Endodermal cell (in vitro differentiated cells): Measurements from ENCODE around the gene MUC6. TPM values are rescaled to one million over a fixed set of nuclear protein-coding genes. Genes with fewer than 3 reads are reported as not detected.

Experiments used
- DNase-seq: peaks from one replicate; pipeline ENCODE4 v3.0.0-alpha.2; 2017
- H3K27ac ChIP-seq: 2 replicates; pipeline ENCODE4 v1.5.1; 2013; ENCODE audit warnings: mild to moderate bottlenecking, low read depth, low read length, moderate library complexity
- H3K27me3 ChIP-seq: 2 replicates; pipeline ENCODE4 v1.6.1; 2013; ENCODE audit warnings: mild to moderate bottlenecking, low read length, moderate library complexity; ENCODE audit not compliant: insufficient read depth, control insufficient read depth, poor library complexity, severe bottlenecking
- H3K36me3 ChIP-seq: 2 replicates; pipeline ENCODE4 v1.7.0; 2013; ENCODE audit warnings: mild to moderate bottlenecking, low read length, moderate library complexity; ENCODE audit not compliant: control insufficient read depth, insufficient read depth
- H3K4me1 ChIP-seq: one replicate; pipeline ENCODE4 v1.7.0; 2013; ENCODE audit warnings: low read length; ENCODE audit not compliant: control insufficient read depth, insufficient read depth
- H3K4me3 ChIP-seq: 2 replicates; pipeline ENCODE4 v1.5.1; 2013; ENCODE audit warnings: mild to moderate bottlenecking, low read length, moderate library complexity
- H3K9ac ChIP-seq: 2 replicates; pipeline ENCODE4 v1.6.1; 2013; ENCODE audit warnings: mild to moderate bottlenecking, low read length, moderate library complexity; ENCODE audit not compliant: poor library complexity, severe bottlenecking; ENCODE audit errors: extremely low read depth
- H3K9me3 ChIP-seq: 2 replicates; pipeline ENCODE4 v1.6.1; 2013; ENCODE audit warnings: mild to moderate bottlenecking, low read length, moderate library complexity; ENCODE audit not compliant: control insufficient read depth
- H3K27ac Mint-ChIP-seq: 2 replicates; pipeline ENCODE4 v1.8.0; 2020; ENCODE audit warnings: mixed read lengths
- H3K27me3 Mint-ChIP-seq: 2 replicates; pipeline ENCODE4 v1.8.0; 2021; ENCODE audit warnings: mild to moderate bottlenecking, mixed read lengths; ENCODE audit not compliant: insufficient read depth
- H3K36me3 Mint-ChIP-seq: 2 replicates; pipeline ENCODE4 v1.8.0; 2020; ENCODE audit warnings: low read depth, mixed read lengths
- H3K4me1 Mint-ChIP-seq: 2 replicates; pipeline ENCODE4 v1.8.0; 2020; ENCODE audit warnings: mixed read lengths
- H3K4me3 Mint-ChIP-seq: 2 replicates; pipeline ENCODE4 v1.8.0; 2020; ENCODE audit warnings: mild to moderate bottlenecking, moderate library complexity, mixed read lengths
- H3K9me3 Mint-ChIP-seq: 2 replicates; pipeline ENCODE4 v1.8.0; 2020; ENCODE audit warnings: mild to moderate bottlenecking, mixed read lengths
- CTCF ChIP-seq: fragments of 200-600 bp; sonication (generic); conservative IDR thresholded peaks from 2 replicates; pipeline ENCODE4 v1.5.0; 2021; ENCODE audit warnings: antibody characterized with exemption, mild to moderate bottlenecking
- WGBS, 2 experiments: methylation state at CpG; one replicate each; pipeline versions ENCODE4 v1.1.5 to v1.1.7; 2013; ENCODE audit warnings: missing lambda C conversion rate in 2 of 2, mixed read lengths in 1 of 2; ENCODE audit not compliant: insufficient coverage in 1 of 2, insufficient read length in 1 of 2; 5-methylcytosine and 5-hydroxymethylcytosine counted together
- total RNA-seq, 2 donors: library from RNA; stranded (reverse); fragmentation: NEBNext Ultra II Directional in 1 of 2; extraction: Animal tissue kit (Norgen Biotek cat#: 25700) in 1 of 2; gene quantifications; 2 replicates in 1 of 2; 3 replicates in 1 of 2; pipeline ENCODE4 v1.2.1, GENCODE V29; 2021

The MUC6 gene
- total RNA-seq, 2 donors from 2014 or later = 0.26 to 0.40 TPM

DNA sequence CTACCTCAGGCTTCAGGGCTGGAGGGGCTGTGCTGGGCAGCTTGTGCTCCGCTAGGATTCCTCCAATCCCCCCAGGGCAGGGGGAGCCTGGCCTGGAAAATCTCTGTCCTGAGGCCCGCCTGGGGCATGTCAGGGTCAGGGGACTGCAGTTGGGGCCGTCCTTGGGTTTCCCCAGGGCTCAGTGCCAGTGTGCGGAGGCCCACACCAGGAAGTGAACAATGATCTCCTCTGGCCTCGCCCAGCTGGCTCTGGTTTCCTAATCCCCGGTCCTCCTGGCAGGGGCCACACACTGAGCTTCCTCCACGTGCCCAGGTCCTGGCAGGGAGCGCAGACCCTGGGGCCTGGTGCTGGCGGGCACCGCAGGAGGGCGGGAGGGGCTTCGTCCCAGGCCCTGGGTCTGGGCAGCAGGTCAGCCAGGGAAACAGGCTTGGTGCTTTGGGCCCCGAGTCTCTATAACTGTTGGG, 36.8 kb upstream of the MUC6 start:
- 84 to 86% methylated on average over 8 to 13 of the region's 13 CpGs for WGBS, 2 experiments
- no peak for DNase-seq
- Mint-ChIP-seq H3K36me3 (no peaks in the 10 kb centered on the region), H3K27me3 (peaks cover 1% of the 10 kb centered on the region), H3K4me3 (no peak overlapping the region), H3K9me3 (no peaks in the 10 kb centered on the region), H3K27ac (no peak overlapping the region), H3K4me1 (no peaks in the 10 kb centered on the region)
- Histone ChIP-seq H3K27me3 (peaks cover 3% of the 10 kb centered on the region), H3K4me3 (no peak overlapping the region), H3K27ac (no peak overlapping the region), H3K4me1 (no peaks in the 10 kb centered on the region), H3K9ac (no peak overlapping the region), H3K9me3 (no peaks in the 10 kb centered on the region), H3K36me3 (no peaks in the 10 kb centered on the region)
- no peak for TF ChIP-seq CTCF

GRCh38 chr11:1072821-1073231, 36.3 kb upstream of the MUC6 start:
- no peaks in the 10 kb centered on the region for H3K9me3 Mint-ChIP-seq
- 78 to 79% methylated on average over 5 to 9 of the region's 9 CpGs for WGBS, 2 experiments
- Histone ChIP-seq H3K9me3 (no peaks in the 10 kb centered on the region), H3K27me3 (peaks cover 8% of the 10 kb centered on the region), H3K4me3 (no peak overlapping the region), H3K9ac (no peak overlapping the region), H3K27ac (no peak overlapping the region), H3K36me3 (no peaks in the 10 kb centered on the region), H3K4me1 (no peaks in the 10 kb centered on the region)
- no peaks in the 10 kb centered on the region for H3K4me1 Mint-ChIP-seq
- no peak for TF ChIP-seq CTCF
- no peaks in the 10 kb centered on the region for H3K36me3 Mint-ChIP-seq
- H3K27ac Mint-ChIP-seq = no peak overlapping the region
- no peak overlapping the region for H3K4me3 Mint-ChIP-seq
- DNase-seq = no peak
- peaks cover 5% of the 10 kb centered on the region for H3K27me3 Mint-ChIP-seq

- Histone ChIP-seq H3K4me3 (no peak overlapping the region), H3K27me3 (peaks cover 10% of the 10 kb centered on the region), H3K9me3 (no peaks in the 10 kb centered on the region), H3K4me1 (no peaks in the 10 kb centered on the region), H3K27ac (no peak overlapping the region), H3K36me3 (no peaks in the 10 kb centered on the region), H3K9ac (no peak overlapping the region)
- Mint-ChIP-seq H3K27me3 (peaks cover 5% of the 10 kb centered on the region), H3K27ac (no peak overlapping the region), H3K4me3 (no peak overlapping the region), H3K36me3 (no peaks in the 10 kb centered on the region), H3K4me1 (no peaks in the 10 kb centered on the region), H3K9me3 (no peaks in the 10 kb centered on the region)
- 74 to 82% methylated on average over 9 to 18 of the region's 18 CpGs for WGBS, 2 experiments
- no peak for DNase-seq
- no peak for TF ChIP-seq CTCF
Measured at GRCh38 chr11:1072116-1072820, 35.8 kb upstream of the MUC6 start.
